ENCODE results near the gene ADAM8. TPM values are rescaled to one million over a fixed set of nuclear protein-coding genes. Genes with fewer than 3 reads are reported as not detected.

Gene ADAM8
- total RNA-seq, 1 experiment from 2014 or later: 3.7 TPM

DNA sequence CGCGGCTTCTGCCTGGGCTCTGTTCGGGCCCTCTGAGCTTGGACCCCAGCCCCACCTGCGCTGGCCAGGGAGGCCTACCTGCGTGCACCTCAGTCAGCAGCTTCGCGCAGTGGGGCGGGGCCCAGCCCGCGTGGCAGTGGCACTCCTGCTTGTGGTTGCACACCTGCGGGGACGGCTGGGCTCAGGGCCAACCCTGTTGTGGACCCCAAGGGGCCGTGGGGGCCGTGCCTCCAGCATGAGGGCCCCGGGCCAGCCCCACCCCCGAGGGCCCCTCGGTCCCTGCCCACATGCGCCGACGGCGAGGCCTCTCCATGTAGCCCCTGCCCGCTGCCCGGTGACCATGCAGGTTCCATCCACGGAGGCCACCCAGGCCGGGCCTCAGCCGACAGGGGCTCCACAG, 7.3 kb downstream of the ADAM8 start:
- POLR2A ChIA-PET: no interaction called here
- ATAC-seq: no peak
- no peak overlapping the region for H3K4me3 ChIP-seq (ENCODE audit: low read depth in 2 of 2, low read length in 2 of 2)
- H3K4me1 ChIP-seq (ENCODE audit: control insufficient read depth, insufficient read depth, low read length): no peaks in the 10 kb centered on the region
- intact Hi-C loops (cut with micrococcal nuclease; ENCODE audit: unreplicated experiment): no loop called here
- TF ChIP-seq SIN3A (IDR thresholded peaks at IDR 0.05; ENCODE audit: borderline replicate concordance, insufficient read depth, low read depth, low read length) (no peak), POLR2AphosphoS5 (IDR thresholded peaks at IDR 0.05; ENCODE audit: low read depth, low read length) (no peak), CTCF (IDR thresholded peaks at IDR 0.05) (no peak)
- TF ChIP-seq, protein P1, sequence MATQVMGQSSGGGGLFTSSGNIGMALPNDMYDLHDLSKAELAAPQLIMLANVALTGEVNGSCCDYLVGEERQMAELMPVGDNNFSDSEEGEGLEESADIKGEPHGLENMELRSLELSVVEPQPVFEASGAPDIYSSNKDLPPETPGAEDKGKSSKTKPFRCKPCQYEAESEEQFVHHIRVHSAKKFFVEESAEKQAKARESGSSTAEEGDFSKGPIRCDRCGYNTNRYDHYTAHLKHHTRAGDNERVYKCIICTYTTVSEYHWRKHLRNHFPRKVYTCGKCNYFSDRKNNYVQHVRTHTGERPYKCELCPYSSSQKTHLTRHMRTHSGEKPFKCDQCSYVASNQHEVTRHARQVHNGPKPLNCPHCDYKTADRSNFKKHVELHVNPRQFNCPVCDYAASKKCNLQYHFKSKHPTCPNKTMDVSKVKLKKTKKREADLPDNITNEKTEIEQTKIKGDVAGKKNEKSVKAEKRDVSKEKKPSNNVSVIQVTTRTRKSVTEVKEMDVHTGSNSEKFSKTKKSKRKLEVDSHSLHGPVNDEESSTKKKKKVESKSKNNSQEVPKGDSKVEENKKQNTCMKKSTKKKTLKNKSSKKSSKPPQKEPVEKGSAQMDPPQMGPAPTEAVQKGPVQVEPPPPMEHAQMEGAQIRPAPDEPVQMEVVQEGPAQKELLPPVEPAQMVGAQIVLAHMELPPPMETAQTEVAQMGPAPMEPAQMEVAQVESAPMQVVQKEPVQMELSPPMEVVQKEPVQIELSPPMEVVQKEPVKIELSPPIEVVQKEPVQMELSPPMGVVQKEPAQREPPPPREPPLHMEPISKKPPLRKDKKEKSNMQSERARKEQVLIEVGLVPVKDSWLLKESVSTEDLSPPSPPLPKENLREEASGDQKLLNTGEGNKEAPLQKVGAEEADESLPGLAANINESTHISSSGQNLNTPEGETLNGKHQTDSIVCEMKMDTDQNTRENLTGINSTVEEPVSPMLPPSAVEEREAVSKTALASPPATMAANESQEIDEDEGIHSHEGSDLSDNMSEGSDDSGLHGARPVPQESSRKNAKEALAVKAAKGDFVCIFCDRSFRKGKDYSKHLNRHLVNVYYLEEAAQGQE (IDR thresholded peaks at IDR 0.05; ENCODE audit: insufficient read depth in 1 of 2, low read depth in 2 of 2, low read length in 1 of 2): no peak
- no peak overlapping the region for H3K27ac ChIP-seq (ENCODE audit: low read length)
- BruUV-seq (replicated peaks): no TSS peak
- no peak for DNase-seq (ENCODE audit: low read depth, low spot score)
- H3K9me3 ChIP-seq (ENCODE audit: control insufficient read depth, insufficient read depth, low read depth, low read length): no peaks in the 10 kb centered on the region
- in situ Hi-C loops (cut with HindIII; ENCODE audit: low pct_unique_long_range_greater_than_20kb, low sequenced_read_pairs): no loop called here
- no peaks in the 10 kb centered on the region for H3K36me3 ChIP-seq (ENCODE audit: control insufficient read depth, insufficient read depth, low read length)
- no peaks in the 10 kb centered on the region for H3K27me3 ChIP-seq (ENCODE audit: control insufficient read depth, insufficient read depth, low read length)
- CTCF ChIA-PET: no interaction called here

DNA sequence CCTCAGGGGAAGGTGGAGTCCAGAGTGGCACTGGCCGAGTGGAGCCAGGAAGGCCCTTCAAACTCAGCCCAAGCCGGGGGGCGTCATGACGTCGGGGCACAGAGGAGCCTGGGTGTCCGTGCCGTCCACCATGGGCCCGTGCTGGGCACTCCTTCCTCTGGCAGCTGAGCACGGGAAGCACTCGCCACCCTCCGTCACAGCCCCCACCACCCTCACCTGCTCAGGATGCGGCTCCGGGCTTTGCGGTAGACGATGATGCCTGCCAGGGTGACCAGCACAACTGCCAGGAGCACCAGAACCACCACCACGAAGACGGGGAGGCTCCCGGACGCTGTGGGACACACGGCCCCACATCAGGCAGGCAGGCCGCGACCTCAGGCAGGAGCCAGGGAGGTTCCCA, 8.1 kb downstream of the ADAM8 start:
- in situ Hi-C loops (cut with HindIII; ENCODE audit: low pct_unique_long_range_greater_than_20kb, low sequenced_read_pairs) (no loop called here), intact Hi-C loops (cut with micrococcal nuclease; ENCODE audit: unreplicated experiment) (no loop called here)
- no peak for DNase-seq (ENCODE audit: low read depth, low spot score)
- Histone ChIP-seq H3K27ac (ENCODE audit: low read length) (no peak overlapping the region), H3K9me3 (ENCODE audit: control insufficient read depth, insufficient read depth, low read depth, low read length) (no peaks in the 10 kb centered on the region), H3K27me3 (ENCODE audit: control insufficient read depth, insufficient read depth, low read length) (no peaks in the 10 kb centered on the region), H3K36me3 (ENCODE audit: control insufficient read depth, insufficient read depth, low read length) (no peaks in the 10 kb centered on the region), H3K4me3 (ENCODE audit: low read depth in 2 of 2, low read length in 2 of 2) (no peak overlapping the region), H3K4me1 (ENCODE audit: control insufficient read depth, insufficient read depth, low read length) (no peaks in the 10 kb centered on the region)
- ChIA-PET CTCF (no interaction called here), POLR2A (no interaction called here)
- no peak for ATAC-seq
- BruUV-seq (replicated peaks): no TSS peak
- TF ChIP-seq TCF7L2 (IDR thresholded peaks at IDR 0.05; ENCODE audit: low read depth, low read length): no peak

- Histone ChIP-seq H3K4me3 (ENCODE audit: low read depth in 2 of 2, low read length in 2 of 2) (no peak overlapping the region), H3K27ac (ENCODE audit: low read length) (no peak overlapping the region), H3K36me3 (ENCODE audit: control insufficient read depth, insufficient read depth, low read length) (no peaks in the 10 kb centered on the region), H3K4me1 (ENCODE audit: control insufficient read depth, insufficient read depth, low read length) (no peaks in the 10 kb centered on the region), H3K27me3 (ENCODE audit: control insufficient read depth, insufficient read depth, low read length) (no peaks in the 10 kb centered on the region), H3K9me3 (ENCODE audit: control insufficient read depth, insufficient read depth, low read depth, low read length) (no peaks in the 10 kb centered on the region)
- TF ChIP-seq, protein P1 (IDR thresholded peaks at IDR 0.05; ENCODE audit: insufficient read depth in 1 of 2, low read depth in 2 of 2, low read length in 1 of 2): no peak
- TF ChIP-seq CTCF (IDR thresholded peaks at IDR 0.05) (no peak; the same call in 1 of the 2 replicates), POLR2AphosphoS5 (IDR thresholded peaks at IDR 0.05; ENCODE audit: low read depth, low read length) (no peak), TCF7L2 (IDR thresholded peaks at IDR 0.05; ENCODE audit: low read depth, low read length) (no peak), SIN3A (IDR thresholded peaks at IDR 0.05; ENCODE audit: borderline replicate concordance, insufficient read depth, low read depth, low read length) (no peak)
- ATAC-seq (no peak), DNase-seq (ENCODE audit: low read depth, low spot score) (no peak)
- in situ Hi-C loops (cut with HindIII; ENCODE audit: low pct_unique_long_range_greater_than_20kb, low sequenced_read_pairs): no loop called here
- POLR2A ChIA-PET: no interaction called here
- intact Hi-C loops (cut with micrococcal nuclease; ENCODE audit: unreplicated experiment): no loop called here
- CTCF ChIA-PET: interaction anchor here (0.6 to 0.7 kb wide), 2 partner anchors 53 to 107 kb away, joined by 3 to 5 read pairs; no protein-coding TSS in a partner anchor
- no TSS peak for BruUV-seq (replicated peaks)
Measured at GRCh38 chr10:133267829-133268228, 8.8 kb downstream of the ADAM8 start.
